NCI-H1092 treated with DMSO at 0.1 percent for 48 hours (cell line): Measurements from ENCODE around the gene WDR91.

Source experiments
- DNase-seq: peaks from one replicate; lab custom pipeline; 2025; lab: John Stamatoyannopoulos, UW

Gene WDR91

DNA sequence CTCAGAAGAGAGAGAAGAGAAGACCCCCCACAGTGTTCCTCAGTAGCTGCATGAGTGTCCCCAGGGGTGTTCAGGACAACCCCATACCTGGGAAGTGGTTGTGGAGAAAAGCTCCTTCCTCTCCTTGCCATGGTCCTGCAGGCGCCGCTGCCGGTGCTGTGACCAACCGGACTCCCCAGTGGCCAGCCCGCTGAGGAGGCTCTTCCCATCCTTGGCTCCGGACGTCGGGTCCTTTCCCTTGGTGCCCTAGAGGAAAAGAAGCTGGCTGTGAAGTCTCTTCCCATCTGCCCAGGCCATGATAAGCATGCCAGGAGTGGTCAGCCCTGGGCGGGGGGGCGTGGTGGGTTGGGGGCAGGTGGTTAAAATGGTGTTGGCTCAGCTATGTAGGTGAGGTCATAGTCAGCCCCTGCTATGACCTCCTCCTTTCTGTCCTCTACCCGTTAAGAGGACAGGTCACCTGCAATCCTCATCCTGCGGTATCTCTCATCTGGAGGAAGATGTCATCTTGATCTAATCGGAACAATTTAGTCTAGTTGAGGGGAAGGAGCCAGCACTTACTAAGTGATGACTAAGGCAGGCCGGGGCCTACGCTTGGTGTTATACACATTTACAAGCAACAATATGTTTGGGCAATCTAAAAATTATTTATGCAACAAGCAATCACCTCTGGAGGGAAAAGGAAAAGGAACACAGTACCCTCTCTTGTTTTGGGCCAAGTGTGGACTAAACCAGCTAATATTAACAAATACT, 13.2 kb downstream of the WDR91 start:
- no peak for DNase-seq

DNA sequence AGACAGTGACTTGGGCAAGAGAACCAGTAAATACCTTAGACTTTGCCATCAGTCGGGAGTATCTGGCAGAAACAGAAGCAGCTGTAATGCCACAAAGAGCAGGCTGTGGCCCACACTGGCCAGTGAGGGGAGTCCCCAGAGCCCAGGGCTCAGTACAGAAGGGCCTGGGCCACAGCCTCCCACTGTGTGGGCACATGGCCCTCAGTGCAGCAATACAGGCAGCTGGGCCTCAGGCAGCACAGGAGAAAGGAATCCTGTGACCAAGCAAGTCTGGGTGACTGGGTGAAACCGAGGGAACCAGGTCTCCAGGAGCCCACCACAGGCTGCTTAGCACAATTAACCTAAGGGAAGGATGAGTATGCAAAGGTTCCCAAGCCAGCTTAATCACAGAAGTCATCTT, 14.0 kb downstream of the WDR91 start:
- DNase-seq, result no peak

DNA sequence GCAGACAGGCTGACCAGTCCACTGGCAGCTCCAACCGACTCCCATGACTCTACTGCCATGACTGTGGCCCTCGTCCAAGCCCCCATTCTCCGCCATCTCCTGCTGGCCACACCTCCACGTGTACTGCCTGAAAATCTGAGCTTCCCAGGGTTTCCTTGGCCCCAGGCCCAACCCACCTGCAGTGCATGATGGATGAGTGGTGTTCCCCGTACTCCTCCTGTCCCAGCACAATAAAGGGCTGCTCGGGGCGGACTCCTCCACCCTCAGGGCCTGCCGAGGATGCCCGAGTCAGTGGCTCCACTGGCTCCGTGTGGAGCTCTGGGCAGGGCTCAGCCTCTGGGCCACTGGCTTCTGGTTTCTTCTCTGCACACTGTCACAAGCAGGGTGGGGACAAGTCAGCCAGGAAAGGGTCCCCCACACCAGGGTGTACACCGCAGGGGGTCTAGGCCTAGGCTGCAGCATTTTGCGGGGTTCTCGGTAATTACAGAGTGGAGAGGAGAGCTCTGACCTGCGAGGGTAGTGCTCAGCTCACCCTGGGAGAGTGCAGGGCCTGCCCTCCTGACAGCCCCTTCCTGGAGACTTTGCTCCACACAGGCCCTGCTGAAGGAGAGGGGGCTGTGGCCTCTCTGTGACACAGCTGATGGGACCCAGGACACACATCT, 15.2 kb downstream of the WDR91 start:
- DNase-seq, result no peak

DNA sequence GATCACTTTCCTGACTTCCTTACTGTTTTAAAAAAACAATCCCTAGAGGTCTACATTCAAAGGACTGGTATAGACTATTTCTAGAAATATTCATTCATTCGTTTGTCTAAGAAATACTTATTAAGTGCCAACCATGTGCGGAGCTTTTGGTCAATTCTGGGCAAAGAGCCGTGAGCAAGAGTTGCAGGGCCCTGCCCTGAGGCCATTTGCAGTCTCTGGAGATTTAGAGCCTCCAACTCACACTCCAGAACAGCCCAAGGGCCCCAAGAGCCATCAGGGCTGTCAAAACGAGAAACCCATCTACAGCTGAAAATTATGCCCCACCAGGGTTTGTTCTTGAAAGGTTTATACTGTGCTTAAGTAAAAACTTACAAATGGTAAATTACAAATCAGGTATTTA, 16.2 kb downstream of the WDR91 start:
- no peak for DNase-seq

DNA sequence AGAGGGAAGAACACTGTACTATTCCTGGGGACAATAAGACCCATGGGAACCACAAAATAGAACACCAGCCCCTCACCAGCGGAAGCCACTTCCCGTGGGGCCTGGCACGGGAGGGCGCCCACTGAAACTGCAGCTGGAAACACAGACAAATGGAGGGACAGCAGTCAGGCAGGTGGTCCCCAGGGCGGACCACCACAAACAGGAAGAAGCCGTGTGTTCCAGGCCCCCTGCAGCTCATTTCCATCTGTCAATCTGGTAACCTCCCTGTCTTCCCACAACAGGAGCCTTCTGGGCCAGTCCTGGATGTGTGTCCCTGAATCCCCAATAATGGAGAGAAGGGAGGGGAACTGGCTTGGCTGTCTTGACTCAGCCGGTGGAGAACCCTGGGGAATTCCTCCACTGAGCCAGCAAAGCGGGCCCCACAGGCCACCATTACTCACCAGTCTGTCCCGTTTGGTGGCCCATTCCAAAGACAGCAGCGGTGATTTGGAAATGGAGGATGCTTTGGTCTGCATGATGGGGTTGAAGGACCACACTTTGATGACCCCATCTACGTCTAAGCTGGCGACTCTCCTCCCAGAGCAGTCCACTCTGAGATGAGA, 16.7 kb downstream of the WDR91 start:
- no peak for DNase-seq

DNA sequence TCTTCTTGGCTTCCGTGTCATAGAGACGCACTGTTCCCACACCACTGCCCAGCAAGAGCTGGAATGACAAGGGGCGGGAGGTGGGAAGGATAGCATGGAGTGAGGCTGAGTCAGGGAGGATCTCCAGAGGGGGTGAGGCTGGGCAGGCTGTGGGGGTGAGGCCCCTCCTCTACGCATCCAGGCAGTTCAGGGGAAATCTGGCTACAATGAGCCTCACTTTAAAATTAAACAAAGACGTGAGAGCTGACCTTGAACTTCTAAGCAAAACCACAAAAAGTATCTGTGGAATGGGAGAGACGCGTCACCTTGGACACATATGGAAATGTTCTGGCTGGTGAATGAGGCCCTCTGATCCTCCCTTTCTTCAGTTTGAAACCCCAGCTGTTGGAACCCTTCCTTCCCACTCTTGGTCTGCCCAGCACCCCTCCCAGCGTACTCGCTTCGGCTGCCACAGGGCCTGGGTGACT, 17.7 kb downstream of the WDR91 start:
- DNase-seq, result no peak

DNA sequence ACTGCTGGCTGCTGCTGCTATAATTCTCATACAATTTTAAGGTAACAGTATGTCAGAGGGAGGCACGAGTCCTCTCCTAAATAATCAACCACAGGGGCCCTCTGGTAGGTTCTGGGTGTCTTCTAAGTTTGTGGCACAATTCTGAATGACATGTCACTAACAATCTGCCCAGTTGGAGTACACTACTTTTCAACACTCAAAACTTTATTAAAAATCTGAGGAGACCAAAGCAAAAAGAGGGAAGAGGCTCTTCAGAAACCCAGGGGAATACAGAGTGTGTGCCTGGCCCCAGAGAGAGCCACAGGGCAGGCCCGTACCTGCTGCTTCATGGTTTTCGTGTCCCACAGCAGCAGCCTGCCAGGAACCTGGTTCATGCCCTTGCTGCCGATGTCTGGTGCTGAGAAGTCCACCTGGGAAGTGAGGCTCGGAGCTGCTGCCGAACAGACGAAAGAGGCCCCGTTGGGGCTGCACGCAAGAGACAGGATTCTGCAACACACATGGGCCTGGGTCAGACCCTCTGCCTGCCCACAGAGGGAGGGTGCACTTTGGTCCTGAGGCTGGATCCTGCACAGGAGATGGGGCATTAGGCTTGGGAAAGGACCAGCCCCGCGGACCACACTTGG, 18.3 kb downstream of the WDR91 start:
- DNase-seq, result no peak

DNA sequence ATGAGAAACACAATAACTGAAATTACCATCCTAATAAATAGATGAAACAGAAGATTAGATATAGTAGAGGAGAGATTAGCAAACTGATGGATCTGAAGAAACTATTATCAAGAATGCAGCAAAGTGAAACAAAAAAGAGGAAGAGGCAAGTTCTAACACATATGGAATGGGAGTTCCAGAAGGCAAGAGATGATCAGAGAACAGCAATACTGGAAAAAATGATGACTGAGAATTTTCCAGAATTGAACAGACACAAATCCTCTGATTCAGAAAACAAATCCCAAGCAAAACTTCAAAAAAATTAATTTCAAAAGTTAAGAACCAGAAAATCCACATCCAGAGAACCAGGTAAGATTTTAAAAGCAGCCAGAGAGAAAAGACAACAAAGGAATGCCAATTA, 20.6 kb downstream of the WDR91 start:
- DNase-seq, result no peak

DNA sequence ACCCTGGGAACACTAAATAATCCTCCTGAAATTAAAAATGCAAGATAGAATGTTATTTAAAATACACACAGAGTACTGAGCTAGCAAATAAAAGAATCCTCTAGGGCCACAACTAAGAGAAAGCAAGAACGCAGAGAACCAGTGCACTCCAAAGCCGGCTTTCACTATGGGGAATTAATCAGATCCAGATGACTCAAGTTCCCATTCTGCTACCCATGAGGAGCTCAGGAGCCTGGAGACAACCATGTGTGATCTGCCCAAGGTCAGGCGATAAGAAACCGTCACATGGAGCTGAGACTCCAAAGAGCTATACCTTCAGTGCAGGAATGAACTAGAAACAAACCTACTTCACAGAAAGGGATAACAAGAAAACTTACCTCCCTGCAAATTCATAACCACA, 21.4 kb downstream of the WDR91 start:
- DNase-seq, result no peak

DNA sequence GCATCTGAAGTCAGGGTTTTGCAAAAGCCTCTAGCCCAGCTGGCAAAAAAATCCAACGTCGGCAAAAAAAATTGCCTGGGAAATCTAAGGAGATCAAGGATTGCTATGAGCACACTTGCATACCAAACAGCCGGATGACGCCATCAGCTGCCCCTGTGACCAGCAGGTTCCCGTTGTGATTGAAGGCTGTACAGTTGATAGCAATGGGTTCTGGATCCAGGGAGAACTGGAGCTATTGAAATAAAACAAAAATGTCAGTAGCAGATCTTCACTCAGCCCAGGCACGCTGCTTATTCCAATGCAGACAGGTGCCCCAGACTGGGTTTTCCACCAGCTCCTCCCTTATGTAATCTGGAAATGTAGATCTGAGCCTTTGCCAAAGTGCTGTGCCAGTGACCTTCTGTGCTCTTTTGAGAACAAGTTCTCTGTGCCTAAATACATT, 22.1 kb downstream of the WDR91 start:
- DNase-seq, result no peak

DNA sequence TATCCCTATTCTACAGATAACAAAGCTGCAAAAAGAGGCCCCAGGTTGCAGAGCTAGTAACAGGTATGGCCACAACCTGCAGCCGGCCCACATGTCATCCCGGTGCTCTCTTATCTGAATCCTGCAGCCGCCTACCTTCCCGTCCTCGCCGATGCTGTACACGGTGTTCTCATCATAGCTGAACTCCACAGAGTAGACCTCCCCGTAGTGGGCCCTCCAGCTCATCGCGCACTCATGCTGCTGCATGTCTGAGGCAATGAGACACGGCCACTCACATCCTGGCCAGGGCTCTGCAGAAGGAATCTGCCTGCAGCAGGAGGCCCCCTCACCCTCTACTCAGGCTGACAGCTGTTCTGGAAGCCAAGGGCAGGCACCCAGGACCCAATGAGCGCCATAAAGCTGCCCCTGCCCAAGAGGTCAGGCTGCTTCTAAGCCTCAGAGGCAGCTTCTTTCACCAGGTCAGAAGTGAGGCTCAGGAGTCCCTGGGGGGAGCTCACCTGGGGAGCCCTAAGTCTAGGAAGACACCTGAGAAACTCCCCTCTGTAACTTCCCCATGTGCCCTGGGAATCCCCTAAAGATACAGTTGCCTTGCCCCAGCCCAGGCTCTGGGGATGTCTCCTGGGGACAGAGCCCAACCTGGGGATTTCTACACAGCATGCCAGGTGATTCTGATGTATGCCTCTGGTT, 22.9 kb downstream of the WDR91 start:
- no peak for DNase-seq

DNA sequence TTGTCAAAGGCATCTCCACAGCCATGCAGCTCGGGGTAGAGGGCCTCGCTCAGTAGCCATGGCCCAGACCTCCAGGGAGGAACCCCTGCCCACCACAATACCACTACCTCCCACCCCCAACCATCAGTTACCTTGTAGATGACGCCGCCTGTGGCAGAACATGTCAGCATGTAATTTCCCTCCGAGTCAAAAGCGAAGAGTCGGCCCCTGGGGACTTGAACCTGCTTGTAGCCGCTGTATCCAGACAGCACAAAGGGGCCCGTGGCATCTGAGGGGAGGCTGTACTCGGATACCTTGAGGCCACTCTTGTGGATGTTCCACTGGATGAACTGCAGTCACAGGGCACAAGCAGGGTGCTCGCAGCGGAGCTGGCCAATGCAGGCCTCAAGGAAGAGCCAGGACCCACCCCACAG, 24.5 kb downstream of the WDR91 start:
- no peak for DNase-seq

DNA sequence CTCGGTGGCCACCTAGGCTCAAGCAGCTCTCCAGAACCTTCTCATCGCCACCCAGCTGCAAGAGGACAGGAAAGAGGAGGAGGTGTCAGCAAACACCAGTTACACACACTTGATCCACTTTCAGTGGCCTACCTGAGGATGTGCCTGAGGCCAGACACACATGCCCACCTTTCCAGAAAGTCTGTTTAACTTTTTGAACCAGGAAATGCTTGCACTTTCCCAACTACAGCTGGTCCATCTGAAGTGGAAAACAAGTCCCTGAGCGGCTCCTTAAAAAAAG, 25.1 kb downstream of the WDR91 start:
- DNase-seq, result no peak

DNA sequence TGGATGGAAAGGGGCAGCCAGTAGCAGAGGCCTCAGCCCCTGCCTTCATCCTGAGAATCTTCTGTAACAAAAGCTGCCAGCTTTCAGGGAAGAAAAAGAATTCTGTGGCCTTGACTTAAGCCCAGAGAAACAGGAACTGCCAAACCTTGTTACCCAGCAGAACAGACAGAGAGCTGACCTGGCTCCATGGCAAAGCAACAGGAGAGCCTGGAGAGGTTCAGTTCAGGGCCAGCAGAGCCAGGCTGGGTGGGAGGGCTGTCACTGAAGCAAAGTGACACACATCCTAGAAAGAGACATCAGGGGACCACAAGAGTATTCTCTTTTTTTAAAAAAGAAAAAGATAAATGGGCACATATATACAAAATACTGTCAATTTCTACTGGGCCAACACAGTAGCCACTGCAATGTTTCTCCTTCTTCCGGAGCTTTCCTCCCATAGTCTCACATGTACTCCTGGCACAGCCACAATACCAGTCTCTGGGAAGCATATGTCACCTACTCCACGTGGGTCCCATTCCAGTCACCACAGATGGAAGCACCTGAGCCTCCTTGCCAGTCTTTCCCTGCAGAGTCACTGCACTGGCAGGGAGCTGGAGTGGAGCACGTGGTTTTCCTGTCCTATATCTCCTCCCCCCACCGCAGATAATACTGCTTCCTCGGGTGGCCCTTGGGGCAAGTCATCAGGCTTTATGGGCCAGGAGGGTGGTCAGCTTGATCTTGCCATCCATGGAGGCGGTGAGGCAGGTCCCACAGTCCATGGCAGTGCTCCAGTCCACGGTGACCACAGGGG, 25.7 kb downstream of the WDR91 start:
- DNase-seq, result no peak

DNA sequence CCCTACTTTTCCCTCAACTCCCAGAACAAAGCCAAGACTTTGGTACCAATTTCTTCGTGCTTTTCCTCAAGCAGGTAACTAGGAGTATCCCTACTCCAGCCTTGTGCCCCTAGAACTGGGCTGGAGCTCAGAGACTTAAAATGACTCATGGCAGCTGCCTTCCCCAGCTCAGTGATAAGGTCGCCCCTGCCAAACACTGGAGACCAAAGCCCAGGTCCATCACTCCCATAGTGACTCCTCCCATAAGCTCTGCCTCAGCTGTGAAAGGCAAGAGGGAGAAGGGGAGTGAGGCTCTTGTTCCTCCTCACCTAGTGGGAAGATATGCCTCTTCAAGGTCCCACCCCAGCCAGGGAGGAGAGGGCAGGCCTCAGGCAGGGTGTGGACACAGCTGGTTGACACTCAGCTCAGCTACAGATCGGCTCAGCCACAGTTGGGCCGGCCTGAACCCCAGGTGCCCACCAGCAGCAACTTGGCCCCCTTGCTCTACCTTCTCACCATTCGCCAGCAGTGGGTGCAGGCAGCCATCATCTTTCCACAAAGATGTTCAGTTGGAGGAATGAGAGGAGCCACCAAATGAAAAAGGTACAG, 27.0 kb downstream of the WDR91 start:
- no peak for DNase-seq

DNA sequence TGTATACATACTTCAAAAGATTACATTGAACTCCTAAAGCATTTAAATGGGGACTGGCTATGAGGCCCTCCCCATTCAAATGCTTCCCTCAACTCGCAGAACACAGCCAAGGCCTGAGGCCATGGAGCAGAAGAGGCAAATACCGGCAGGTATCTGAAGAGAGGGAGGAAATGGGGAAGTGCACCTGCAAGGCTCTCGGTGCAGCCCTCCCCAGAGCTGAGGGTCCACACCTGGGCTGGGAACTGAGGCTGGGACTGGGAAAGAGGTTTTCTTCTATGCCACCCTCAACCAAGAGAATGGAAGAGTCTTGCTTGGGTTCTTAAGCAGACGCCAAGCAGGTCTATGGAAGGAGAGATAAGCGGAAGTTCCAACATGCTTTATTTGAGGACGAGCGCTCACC, 27.8 kb downstream of the WDR91 start:
- no peak for DNase-seq

DNA sequence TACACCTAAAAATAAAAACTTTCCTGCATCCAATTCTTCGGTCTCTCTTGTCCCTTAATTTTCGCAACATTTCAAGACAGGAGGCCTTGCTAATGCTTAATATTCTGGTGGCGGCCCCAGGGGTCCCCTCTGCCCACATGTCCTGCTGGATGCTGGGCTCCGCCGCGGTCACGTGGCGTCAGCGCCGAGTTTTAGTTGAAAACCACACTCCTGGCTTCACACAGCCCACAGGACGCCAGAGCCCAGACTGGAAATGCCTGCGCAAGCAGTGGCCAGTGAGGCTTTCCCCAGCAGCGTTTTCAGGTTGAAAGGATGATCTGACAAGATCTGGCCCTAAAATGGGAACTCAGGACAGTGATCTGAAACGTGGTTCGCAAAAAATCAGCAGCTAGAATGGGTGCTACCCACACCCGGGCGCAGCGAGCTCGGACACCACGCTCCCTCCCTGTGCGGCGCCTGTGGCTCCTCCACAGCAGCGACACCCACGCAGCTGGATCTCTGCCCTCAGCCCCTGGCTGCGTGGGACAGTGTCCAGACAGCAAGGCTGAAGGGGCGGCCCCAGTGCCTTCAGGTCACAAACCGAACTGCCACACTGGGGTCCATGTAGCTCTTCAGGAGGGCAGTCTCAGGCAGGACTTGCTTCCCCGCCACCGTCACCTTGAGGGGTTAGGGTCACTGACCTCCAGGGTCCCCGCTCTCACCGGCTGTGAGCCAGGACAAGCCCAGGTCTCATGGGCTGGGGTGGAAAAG, 29.2 kb downstream of the WDR91 start:
- DNase-seq, result no peak

DNA sequence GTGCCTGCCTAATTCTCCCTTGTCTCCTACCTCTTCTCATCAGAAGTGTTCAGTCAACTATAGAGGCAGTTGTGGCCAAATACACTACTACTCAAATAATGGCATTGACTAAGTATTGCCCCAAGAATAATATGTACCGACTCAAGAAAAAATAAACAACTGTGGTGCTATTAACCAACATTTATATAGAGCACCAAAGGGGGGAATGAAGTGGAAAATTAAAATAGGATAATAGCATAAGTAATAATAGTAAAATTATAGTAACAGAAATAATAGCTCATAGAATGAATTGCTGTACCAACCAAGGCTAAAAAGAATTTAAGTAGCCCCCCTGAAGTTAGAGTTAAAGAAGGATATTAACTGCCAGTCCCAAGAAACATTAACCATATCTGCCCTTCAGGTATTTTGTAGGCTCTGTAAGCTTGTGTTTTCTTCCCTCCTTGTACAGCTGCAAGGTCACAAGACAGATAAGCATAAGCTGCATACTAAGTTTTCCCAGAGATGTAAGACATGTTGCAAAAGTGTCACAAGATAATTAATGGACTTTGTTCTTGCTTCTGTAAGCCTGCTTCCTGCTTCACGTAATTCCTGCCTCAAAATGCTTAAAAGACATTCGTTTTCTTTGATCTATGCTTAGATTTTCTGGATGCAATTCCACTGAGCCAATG, 29.9 kb downstream of the WDR91 start:
- no peak for DNase-seq

DNA sequence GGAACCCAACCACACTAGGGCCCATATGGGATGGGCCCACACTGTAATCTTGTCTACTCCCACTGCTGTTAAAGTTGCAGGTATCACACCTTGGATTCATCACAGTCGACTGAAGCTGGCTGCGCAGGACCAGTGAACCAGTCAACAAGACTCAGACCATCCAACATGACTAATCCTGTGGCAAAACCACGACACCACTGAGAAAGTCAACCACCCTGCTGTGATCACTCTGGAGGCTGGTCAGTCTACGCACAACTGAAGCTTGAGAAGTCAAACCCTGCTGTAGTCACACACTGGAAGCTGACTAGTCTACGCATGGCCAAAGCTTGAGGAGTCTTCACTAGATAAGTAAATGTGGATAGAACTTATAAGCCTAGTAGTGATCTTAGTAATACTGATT, 31.2 kb downstream of the WDR91 start:
- DNase-seq, result no peak

DNA sequence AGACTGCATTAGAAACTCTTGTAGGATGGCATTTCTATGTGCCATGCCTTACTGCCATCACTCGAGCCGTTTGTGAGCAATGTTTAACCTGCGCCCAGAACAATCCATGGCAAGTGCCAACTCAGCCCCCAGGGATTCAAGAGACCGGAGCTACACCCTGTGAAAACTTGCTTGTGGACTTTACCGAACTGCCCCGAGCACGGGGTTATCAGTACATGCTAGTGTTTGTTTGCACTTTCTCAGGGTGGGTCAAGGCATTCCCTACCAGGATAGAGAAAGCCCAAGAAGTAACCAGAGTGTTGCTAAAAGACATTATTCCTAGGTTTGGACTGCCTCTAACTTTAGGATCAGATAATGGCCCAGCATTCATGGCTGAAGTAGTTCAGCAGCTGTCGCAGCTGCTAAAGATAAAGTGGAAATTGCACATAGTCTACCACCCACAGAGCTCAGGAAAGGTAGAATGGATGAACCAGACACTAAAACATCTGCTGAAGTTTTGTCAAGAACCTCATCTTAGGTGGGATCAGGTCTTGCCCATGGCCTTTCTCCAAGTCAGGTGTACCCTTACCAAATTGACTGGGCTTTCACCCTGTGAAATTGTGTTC, 31.9 kb downstream of the WDR91 start:
- DNase-seq, result no peak
